Activated T-helper 2 cell treated with anti-CD3 and anti-CD28 coated beads, Interferon-gamma antibody, Interleukin-2, Interleukin-4, amounts not matched to agents 10 μg/mL and 5 μg/mL and 100 μg/mL, durations not matched to agents 14 hours and 24 hours and 36 hours (primary cell): ENCODE results near the gene HYDIN. TPM values are rescaled to one million over a fixed set of nuclear protein-coding genes. Genes with fewer than 3 reads are reported as not detected.

ENCODE experiments used
- DNase-seq: peaks from one replicate; pipeline ENCODE4 v3.0.0; 2021; ENCODE audit warnings: low spot score
- H3K27ac Mint-ChIP-seq: one replicate; pipeline ENCODE4 v1.8.0; 2021; ENCODE audit warnings: mixed read lengths
- H3K27me3 Mint-ChIP-seq: one replicate; pipeline ENCODE4 v1.8.0; 2021; ENCODE audit warnings: low read depth, mixed read lengths
- H3K36me3 Mint-ChIP-seq: one replicate; pipeline ENCODE4 v1.8.0; 2021; ENCODE audit warnings: low read depth, mixed read lengths
- H3K4me1 Mint-ChIP-seq: one replicate; pipeline ENCODE4 v1.8.0; 2021; ENCODE audit warnings: low read depth, mixed read lengths
- H3K4me3 Mint-ChIP-seq: one replicate; pipeline ENCODE4 v1.8.0; 2021; ENCODE audit warnings: low read depth, mild to moderate bottlenecking, moderate library complexity, mixed read lengths
- H3K9me3 Mint-ChIP-seq: one replicate; pipeline ENCODE4 v1.8.0; 2021; ENCODE audit warnings: mixed read lengths
- intact Hi-C: fragments of 100-400 bp; cut with micrococcal nuclease; formaldehyde crosslinking; loops from one replicate; pipeline ENCODE4 v1.15.1; 2023
- total RNA-seq: library from RNA; stranded (reverse); gene quantifications from 2 replicates; pipeline ENCODE4 v1.2.3, GENCODE V29; 2022

HYDIN gene
- total RNA-seq, 1 donor from 2014 or later, result not detected

DNA sequence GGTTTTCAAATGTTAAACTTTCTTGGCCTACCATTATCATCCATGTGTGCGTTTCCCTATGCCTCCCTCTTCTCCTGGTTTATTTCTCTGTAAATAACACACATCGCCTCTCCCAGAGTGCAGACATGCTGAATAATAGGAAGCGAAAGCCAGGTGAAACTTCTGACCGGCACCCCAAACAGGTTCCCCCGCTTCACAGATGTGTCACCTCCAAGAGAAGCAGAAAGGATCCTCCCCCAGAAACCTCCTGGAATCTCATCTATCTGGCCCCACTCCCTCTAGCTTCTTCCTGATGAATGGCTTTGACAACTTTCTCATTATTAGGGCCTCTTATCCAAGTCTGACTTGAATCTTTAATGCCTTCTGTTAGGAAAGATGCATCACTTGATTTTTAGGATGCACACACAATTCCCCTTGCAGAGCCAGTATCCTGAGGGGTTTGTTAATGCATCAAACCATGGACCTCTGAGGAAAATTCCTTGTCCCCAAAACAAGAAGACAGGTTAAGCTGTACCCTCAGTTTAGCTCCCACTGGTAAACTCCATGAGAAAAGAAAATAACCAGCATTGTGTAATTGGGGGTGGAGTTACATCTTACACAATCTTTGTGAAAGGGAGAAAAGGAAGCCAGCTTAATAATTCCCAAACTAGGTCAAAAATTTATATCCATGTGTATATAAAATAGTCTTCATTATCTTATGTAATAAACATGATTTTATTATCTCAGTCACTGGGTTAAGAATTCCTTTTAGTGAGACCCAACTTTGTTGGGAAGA is 20.1 kb upstream of the HYDIN start:
- Mint-ChIP-seq H3K36me3 (no peaks in the 10 kb centered on the region), H3K27me3 (no peaks in the 10 kb centered on the region), H3K4me3 (no peak overlapping the region), H3K9me3 (no peaks in the 10 kb centered on the region), H3K4me1 (no peaks in the 10 kb centered on the region), H3K27ac (no peak overlapping the region)
- intact Hi-C loops, result no loop called here
- no peak for DNase-seq

DNA sequence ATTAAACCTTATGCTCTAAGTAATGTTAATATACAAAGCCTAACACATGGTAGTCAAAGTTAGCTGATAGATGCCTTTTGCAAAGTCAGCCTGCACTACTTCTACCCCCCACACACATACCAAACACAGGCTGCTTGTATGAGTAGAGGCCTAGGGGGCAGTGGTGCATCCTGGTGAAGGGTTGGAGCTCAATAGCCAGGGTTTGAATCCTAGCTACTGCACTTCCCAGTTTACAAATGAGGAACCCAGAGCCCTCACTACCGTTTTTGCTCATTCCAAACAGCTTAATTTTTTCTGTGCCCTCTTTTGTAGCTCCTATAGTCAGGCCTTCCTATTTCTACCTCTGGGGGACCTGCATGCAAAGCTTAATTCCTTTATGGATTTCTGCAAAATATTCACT is 18.9 kb upstream of the HYDIN start:
- Mint-ChIP-seq H3K36me3 (no peaks in the 10 kb centered on the region), H3K4me1 (no peaks in the 10 kb centered on the region), H3K4me3 (no peak overlapping the region), H3K9me3 (no peaks in the 10 kb centered on the region), H3K27me3 (no peaks in the 10 kb centered on the region), H3K27ac (no peak overlapping the region)
- intact Hi-C loops, result no loop called here
- no peak for DNase-seq

DNA sequence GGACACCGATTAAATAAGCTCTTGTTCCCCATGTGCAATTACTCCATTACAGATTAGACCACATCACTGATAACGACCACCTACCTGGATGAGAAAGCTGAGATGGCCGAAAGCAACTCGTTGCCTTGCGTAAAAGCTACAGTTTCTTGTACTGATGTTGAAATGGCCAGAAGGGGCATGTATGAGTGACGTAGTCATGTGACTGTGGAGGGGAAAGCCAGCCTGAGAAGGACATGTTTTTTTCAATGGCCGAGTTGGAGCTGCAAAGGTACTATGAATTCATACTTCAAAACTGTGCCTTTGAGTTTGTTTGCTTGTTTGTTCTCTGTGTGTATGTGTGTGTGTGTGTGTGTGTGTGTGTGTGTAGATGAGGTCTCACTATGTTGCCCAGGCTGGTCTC is 17.0 kb upstream of the HYDIN start:
- H3K27me3 Mint-ChIP-seq, result no peaks in the 10 kb centered on the region
- DNase-seq, result no peak
- no peak overlapping the region for H3K4me3 Mint-ChIP-seq
- no peaks in the 10 kb centered on the region for H3K36me3 Mint-ChIP-seq
- H3K4me1 Mint-ChIP-seq, result no peaks in the 10 kb centered on the region
- intact Hi-C loops, result no loop called here
- no peak overlapping the region for H3K27ac Mint-ChIP-seq
- H3K9me3 Mint-ChIP-seq, result no peaks in the 10 kb centered on the region

DNA sequence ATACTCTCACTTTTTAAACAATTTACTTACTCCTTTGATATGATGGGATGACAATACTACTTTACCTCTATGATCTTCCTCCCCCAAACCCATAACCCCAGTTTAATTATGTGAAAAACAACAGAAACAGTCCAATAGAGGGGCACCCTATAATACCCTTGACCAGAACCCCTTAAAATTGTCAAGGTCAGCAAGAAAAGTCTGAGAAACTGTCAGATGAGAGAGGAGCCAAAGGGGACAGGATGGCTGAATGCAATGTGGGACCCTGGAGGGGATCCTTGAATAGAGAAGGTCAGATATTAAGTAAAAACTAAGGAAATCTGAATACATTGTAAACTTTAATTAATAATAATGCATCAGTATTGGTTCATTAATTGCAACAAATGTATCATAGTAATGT is 15.8 kb upstream of the HYDIN start:
- no peak for DNase-seq
- intact Hi-C loops, result no loop called here
- Mint-ChIP-seq H3K4me3 (no peak overlapping the region), H3K4me1 (no peaks in the 10 kb centered on the region), H3K27ac (no peak overlapping the region), H3K36me3 (no peaks in the 10 kb centered on the region), H3K27me3 (no peaks in the 10 kb centered on the region), H3K9me3 (no peaks in the 10 kb centered on the region)

DNA sequence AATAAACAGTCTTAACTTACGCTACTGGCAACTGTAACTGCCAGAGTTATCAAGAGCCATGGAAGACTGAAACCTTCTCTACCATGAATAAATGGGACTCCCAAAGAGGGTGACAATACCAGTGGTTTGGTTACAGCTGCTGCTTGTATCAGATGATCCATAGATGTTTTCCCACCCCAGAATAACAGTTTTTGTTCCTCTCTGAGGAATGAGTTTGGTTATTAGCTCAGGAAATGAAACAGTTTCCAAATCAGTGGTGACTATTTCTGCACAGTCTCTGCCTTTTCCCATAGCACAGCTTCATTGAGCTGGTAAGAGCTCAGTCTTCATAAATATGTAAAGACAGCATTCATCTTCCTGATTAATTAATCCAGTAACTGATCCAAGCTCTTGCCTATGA is 14.0 kb upstream of the HYDIN start:
- intact Hi-C loops, result no loop called here
- no peaks in the 10 kb centered on the region for H3K4me1 Mint-ChIP-seq
- H3K27ac Mint-ChIP-seq, result no peak overlapping the region
- H3K4me3 Mint-ChIP-seq, result no peak overlapping the region
- H3K9me3 Mint-ChIP-seq, result no peaks in the 10 kb centered on the region
- H3K36me3 Mint-ChIP-seq, result no peaks in the 10 kb centered on the region
- no peaks in the 10 kb centered on the region for H3K27me3 Mint-ChIP-seq
- DNase-seq, result no peak

DNA sequence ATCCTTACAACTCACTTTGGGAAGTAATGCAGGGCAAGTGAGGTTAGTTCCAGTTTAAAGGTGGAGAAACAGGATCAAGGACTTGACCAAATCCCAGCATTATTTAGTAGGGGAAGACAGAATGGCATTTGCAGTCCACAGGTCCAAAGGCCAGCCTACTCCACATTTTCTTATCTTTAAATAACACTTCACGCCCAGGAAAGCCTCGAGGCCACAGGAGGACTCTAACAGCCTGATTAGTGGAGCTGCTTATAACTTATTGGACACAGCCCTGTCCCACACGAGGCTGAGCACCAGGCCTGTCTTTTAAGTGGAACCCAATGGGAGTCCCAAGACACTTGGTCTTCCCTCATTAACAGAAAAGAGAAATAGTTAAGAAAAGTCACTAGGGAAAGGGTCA is 12.1 kb upstream of the HYDIN start:
- no peak for DNase-seq
- H3K9me3 Mint-ChIP-seq, result no peaks in the 10 kb centered on the region
- H3K36me3 Mint-ChIP-seq, result no peaks in the 10 kb centered on the region
- H3K27me3 Mint-ChIP-seq, result no peaks in the 10 kb centered on the region
- no peaks in the 10 kb centered on the region for H3K4me1 Mint-ChIP-seq
- intact Hi-C loops, result no loop called here
- H3K4me3 Mint-ChIP-seq, result no peak overlapping the region
- no peak overlapping the region for H3K27ac Mint-ChIP-seq

DNA sequence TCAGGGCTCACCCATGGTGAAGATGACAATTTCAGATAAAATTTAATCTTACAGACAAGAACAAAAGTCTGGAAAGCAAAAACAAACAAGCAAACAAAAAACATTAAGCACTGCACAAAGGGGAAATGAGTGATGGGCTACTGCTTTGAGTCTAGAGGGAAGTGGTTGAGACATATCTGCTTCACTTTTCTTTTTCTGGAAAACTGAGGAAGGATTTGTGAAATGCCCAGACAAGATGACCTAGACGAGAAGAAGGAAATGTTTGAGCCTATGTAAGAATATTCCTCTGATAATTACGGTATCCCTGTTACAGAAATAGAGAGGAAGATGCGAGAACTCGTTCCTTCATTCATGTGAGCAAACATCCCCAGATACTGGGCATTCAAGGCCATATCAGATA is 11.5 kb upstream of the HYDIN start:
- DNase-seq, result no peak
- Mint-ChIP-seq H3K4me1 (no peaks in the 10 kb centered on the region), H3K36me3 (no peaks in the 10 kb centered on the region), H3K4me3 (no peak overlapping the region), H3K9me3 (no peaks in the 10 kb centered on the region), H3K27ac (no peak overlapping the region), H3K27me3 (no peaks in the 10 kb centered on the region)
- intact Hi-C loops, result no loop called here

DNA sequence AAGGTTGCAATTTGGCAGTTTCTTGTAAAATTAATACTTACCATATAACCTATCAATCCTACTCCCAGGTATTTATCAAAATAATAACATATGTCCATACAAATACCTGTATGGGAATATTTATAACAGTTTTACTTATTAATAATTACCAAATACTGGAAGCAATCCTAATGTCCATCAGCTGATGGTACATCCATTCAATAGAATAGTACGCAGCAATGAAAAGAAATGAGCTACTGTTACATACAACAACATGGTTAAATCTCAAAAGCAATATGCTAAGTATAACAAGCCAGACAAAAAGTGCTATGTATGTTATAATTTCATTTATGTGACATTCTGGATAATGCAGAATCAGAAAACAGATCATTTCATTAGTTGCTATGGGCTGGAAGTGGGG is 1.2 kb downstream of the HYDIN start:
- no peak overlapping the region for H3K27ac Mint-ChIP-seq
- peaks cover 4% of the 10 kb centered on the region for H3K27me3 Mint-ChIP-seq
- peaks cover 39% of the 10 kb centered on the region for H3K9me3 Mint-ChIP-seq
- intact Hi-C loops, result no loop called here
- H3K4me1 Mint-ChIP-seq, result no peaks in the 10 kb centered on the region
- H3K36me3 Mint-ChIP-seq, result no peaks in the 10 kb centered on the region
- no peak overlapping the region for H3K4me3 Mint-ChIP-seq
- no peak for DNase-seq

DNA sequence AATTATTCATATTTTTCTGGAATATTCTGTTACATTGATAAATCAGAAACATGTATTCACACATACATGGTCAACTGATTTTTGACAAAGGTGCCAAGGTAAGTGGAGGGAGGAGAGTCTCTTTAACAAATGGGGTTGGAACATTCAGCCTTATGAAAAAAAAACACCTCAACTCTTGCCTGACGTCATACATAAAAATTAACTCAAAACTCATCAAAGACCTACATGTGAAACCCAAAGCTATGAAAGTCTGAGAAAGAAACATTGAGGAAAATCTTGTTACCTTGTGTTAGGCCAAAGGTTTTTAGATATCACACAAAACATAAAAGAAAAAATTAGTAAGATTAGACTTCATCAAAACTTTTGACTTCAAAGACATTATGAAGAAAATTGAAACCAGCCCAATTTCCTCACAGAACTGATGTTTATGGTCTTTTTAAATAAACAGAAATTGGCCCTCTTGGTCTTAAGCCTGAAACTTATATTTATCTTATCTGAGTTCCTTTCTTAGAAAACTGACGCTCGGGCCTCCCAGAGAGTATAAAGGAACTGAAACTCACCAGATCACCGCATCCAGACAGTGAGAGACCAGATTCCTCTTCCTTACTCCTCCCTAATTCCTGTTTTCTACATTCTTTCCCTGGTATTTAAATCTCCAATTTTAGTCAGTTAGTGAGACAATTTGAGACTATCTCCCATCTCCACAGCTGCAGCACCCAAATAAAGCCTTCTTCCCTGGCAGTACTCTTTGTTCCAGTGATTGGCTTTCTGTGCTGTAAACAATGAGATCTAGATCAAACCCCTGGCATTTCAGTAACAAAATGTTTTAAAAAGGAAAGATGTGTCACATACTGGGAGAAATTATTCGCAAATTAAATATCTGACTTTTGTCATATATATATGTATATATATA is 4.0 kb downstream of the HYDIN start:
- intact Hi-C loops, result no loop called here
- H3K36me3 Mint-ChIP-seq, result no peaks in the 10 kb centered on the region
- no peak for DNase-seq
- H3K9me3 Mint-ChIP-seq, result peaks cover 47% of the 10 kb centered on the region
- no peaks in the 10 kb centered on the region for H3K4me1 Mint-ChIP-seq
- H3K4me3 Mint-ChIP-seq, result no peak overlapping the region
- H3K27me3 Mint-ChIP-seq, result peaks cover 4% of the 10 kb centered on the region
- no peak overlapping the region for H3K27ac Mint-ChIP-seq

DNA sequence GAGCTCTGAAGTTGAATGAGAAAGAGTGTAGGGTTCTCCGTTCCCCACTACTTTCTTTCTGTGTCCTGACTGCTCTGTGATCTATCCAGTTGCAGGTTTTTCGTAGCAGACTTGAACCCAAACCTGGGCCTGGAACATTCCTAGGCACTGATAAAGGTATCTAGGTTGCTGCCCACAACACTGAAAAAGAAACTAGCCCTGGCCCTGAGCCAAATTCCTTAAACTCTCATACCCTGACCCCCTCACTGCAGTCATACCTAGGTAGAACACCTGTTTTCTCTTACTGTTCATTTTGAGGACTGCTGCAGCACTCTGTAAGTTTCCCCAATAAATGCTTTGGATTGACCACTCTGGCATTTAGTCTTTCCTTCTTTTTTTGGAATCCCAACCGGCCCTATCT is 5.4 kb downstream of the HYDIN start:
- H3K4me3 Mint-ChIP-seq, result no peak overlapping the region
- H3K36me3 Mint-ChIP-seq, result no peaks in the 10 kb centered on the region
- H3K9me3 Mint-ChIP-seq, result peaks cover 47% of the 10 kb centered on the region
- no peak for DNase-seq
- intact Hi-C loops, result no loop called here
- H3K27ac Mint-ChIP-seq, result no peak overlapping the region
- peaks cover 4% of the 10 kb centered on the region for H3K27me3 Mint-ChIP-seq
- no peaks in the 10 kb centered on the region for H3K4me1 Mint-ChIP-seq

DNA sequence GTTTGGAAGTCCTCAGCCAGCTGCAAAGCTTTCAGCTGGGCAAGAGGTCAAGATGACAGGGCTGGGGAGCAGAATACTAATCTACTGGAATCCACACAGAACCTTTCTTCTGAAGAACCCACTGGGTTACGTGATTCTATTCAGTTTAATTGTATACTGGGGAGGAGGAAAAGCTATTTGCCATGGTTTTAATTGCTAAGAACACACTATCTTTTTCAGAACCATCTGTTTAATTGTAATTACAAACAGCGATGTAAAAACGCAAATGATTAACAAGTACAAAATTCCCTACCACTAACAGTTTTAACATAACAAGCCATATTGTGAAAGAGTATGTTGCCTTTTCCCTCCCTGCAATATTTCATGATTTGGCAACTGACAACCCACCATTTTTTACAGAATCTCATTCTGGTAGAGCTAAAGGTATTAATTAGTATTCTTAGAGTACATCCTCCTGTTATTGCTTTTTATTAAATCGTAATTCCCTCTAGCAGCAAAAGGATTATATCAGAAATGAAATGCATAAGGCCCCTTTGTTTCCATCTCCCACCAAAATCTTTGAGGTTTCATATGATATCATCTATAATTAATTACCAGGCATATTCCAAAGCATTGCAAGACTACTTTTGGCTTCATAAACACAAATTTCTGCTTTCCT is 12.1 kb downstream of the HYDIN start:
- intact Hi-C loops, result no loop called here
- H3K27me3 Mint-ChIP-seq, result no peaks in the 10 kb centered on the region
- peaks cover 1% of the 10 kb centered on the region for H3K9me3 Mint-ChIP-seq
- H3K4me1 Mint-ChIP-seq, result no peaks in the 10 kb centered on the region
- no peak for DNase-seq
- H3K36me3 Mint-ChIP-seq, result no peaks in the 10 kb centered on the region
- H3K4me3 Mint-ChIP-seq, result no peak overlapping the region
- H3K27ac Mint-ChIP-seq, result no peak overlapping the region

DNA sequence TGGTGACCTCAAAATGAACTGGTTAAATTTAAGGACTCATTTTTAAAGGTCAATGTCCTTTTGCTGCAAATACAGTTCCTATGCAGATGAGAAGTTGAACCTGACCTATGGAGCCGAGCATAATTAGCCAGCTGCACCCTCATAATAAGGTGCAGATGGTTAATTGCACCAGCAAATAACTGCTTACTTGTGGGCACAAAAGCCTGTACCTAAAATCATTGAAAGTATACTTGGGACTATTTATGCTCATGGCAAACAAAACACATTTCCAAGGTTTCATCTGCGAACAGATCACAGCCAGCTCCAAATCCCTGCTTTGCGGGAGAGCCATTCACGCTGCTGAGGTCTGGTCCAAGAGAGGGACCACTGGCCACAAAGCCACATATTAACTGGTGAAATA is 13.0 kb downstream of the HYDIN start:
- Mint-ChIP-seq H3K36me3 (no peaks in the 10 kb centered on the region), H3K4me3 (no peak overlapping the region), H3K27ac (no peak overlapping the region), H3K9me3 (no peaks in the 10 kb centered on the region), H3K4me1 (no peaks in the 10 kb centered on the region), H3K27me3 (no peaks in the 10 kb centered on the region)
- intact Hi-C loops, result no loop called here
- DNase-seq, result no peak

DNA sequence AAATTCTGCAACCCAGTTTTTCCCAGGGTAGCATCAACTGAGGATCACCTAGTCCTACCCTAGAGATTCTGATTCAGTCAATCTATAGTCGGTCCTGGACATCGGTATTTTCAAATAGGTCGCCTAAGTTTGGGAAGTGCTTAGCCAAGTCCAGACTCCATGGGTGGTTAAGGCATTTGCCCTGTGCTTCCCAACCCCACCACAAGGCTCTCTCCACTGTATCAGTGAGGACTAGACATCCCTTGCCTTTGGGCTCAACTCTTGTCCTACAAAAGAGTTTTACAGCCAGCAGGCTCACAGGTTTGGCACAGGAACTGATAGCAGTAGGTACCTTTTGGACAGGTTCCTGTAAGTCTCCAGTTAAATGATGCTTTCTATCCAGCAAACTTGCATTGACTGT is 13.8 kb downstream of the HYDIN start:
- Mint-ChIP-seq H3K36me3 (no peaks in the 10 kb centered on the region), H3K27me3 (no peaks in the 10 kb centered on the region), H3K4me1 (no peaks in the 10 kb centered on the region), H3K4me3 (no peak overlapping the region), H3K9me3 (no peaks in the 10 kb centered on the region), H3K27ac (no peak overlapping the region)
- intact Hi-C loops, result no loop called here
- DNase-seq, result no peak
